WTC11 (cell line): ENCODE measurements around the gene ZNF799. TPM values are rescaled to one million over a fixed set of nuclear protein-coding genes. Genes with fewer than 3 reads are reported as not detected.

ENCODE experiments used
- AFF4 ChIP-seq: sonication (generic); formaldehyde crosslinking; IDR thresholded peaks from 2 replicates; pipeline ENCODE4 v1.8.1; 2023; ENCODE audit warnings: mild to moderate bottlenecking, missing genetic modification reagents, borderline replicate concordance
- ATF6 ChIP-seq: sonication (generic); formaldehyde crosslinking; IDR thresholded peaks from 2 replicates; pipeline ENCODE4 v1.8.1; 2023; ENCODE audit warnings: mild to moderate bottlenecking, missing genetic modification reagents
- E2F5 ChIP-seq: sonication (generic); formaldehyde crosslinking; IDR thresholded peaks from 2 replicates; pipeline ENCODE4 v1.8.1; 2022; ENCODE audit warnings: mild to moderate bottlenecking, moderate library complexity, missing genetic modification reagents
- ERG ChIP-seq: fragments of 250-450 bp; sonication (Bioruptor Pico); IDR thresholded peaks from 2 replicates; pipeline ENCODE4 v1.8.0; 2021; ENCODE audit warnings: mild to moderate bottlenecking
- FOXP1 ChIP-seq: sonication (generic); formaldehyde crosslinking; IDR thresholded peaks from 2 replicates; pipeline ENCODE4 v1.8.0; 2022; ENCODE audit warnings: missing genetic modification reagents, mild to moderate bottlenecking, moderate library complexity, borderline replicate concordance
- GABPB1 ChIP-seq: sonication (generic); formaldehyde crosslinking; IDR thresholded peaks from 2 replicates; pipeline ENCODE4 v1.8.1; 2023; ENCODE audit warnings: mild to moderate bottlenecking, missing genetic modification reagents
- MXD4 ChIP-seq: fragments of 250-450 bp; sonication (Bioruptor Pico); IDR thresholded peaks from 2 replicates; pipeline ENCODE4 v1.8.0; 2021; ENCODE audit warnings: mild to moderate bottlenecking, moderate library complexity, borderline replicate concordance
- NFE2L1 ChIP-seq: sonication (generic); formaldehyde crosslinking; IDR thresholded peaks from 2 replicates; pipeline ENCODE4 v1.8.1; 2023; ENCODE audit warnings: missing genetic modification reagents
- PRDM15 ChIP-seq: sonication (generic); formaldehyde crosslinking; IDR thresholded peaks from 2 replicates; pipeline ENCODE4 v1.8.0; 2022; ENCODE audit warnings: missing genetic modification reagents
- PREB ChIP-seq: sonication (generic); formaldehyde crosslinking; IDR thresholded peaks from 2 replicates; pipeline ENCODE4 v1.8.1; 2022; ENCODE audit warnings: mild to moderate bottlenecking, missing genetic modification reagents, moderate library complexity, borderline replicate concordance
- RELA ChIP-seq: sonication (generic); formaldehyde crosslinking; IDR thresholded peaks from 2 replicates; pipeline ENCODE4 v1.8.1; 2022; ENCODE audit warnings: missing genetic modification reagents, mild to moderate bottlenecking, borderline replicate concordance
- ZNF281 ChIP-seq: sonication (generic); formaldehyde crosslinking; IDR thresholded peaks from 2 replicates; pipeline ENCODE4 v1.8.0; 2023; ENCODE audit warnings: mild to moderate bottlenecking, missing genetic modification reagents
- ZNF416 ChIP-seq: fragments of 250-450 bp; sonication (Bioruptor Pico); IDR thresholded peaks from 2 replicates; pipeline ENCODE4 v1.9.0; 2021; ENCODE audit warnings: mild to moderate bottlenecking, inconsistent platforms
- ZNF425 ChIP-seq: fragments of 250-450 bp; sonication (Bioruptor Pico); conservative IDR thresholded peaks from 2 replicates; pipeline ENCODE4 v1.9.0; 2021; ENCODE audit warnings: mild to moderate bottlenecking
- ZNF671 ChIP-seq: fragments of 250-450 bp; sonication (Bioruptor Pico); IDR thresholded peaks from 2 replicates; pipeline ENCODE4 v1.8.0; 2021; ENCODE audit warnings: mild to moderate bottlenecking
- total RNA-seq: library from RNA; stranded (reverse); gene quantifications from 3 replicates; pipeline ENCODE4 v1.2.3, GENCODE V29; 2021

Gene ZNF799
- total RNA-seq, 1 experiment from 2014 or later: 3.7 TPM

GRCh38 chr19:12400633-12401502 lies at the start of gene ZNF799 (continued):
- TF ChIP-seq ATF6 (CRISPR knock-in tag): no peak
- TF ChIP-seq MXD4 (CRISPR knock-in tag): no peak
- peak; percentile 38 for TF ChIP-seq GABPB1 (CRISPR knock-in tag)
- no peak for TF ChIP-seq PRDM15 (CRISPR knock-in tag)
- no peak for TF ChIP-seq RELA (CRISPR knock-in tag)
- no peak for TF ChIP-seq AFF4
- peak; percentile 59; the same call in 1 of the 2 replicates for TF ChIP-seq E2F5 (CRISPR knock-in tag)
- no peak for TF ChIP-seq ZNF416 (CRISPR knock-in tag)
- no peak for TF ChIP-seq NFE2L1 (CRISPR knock-in tag)
- no peak for TF ChIP-seq ZNF671 (CRISPR knock-in tag)
- no peak for TF ChIP-seq ZNF425
- TF ChIP-seq FOXP1 (CRISPR knock-in tag): 0 out of 2 replicates have a peak, but pooled peaks have one; percentile 44
- TF ChIP-seq ZNF281 (CRISPR knock-in tag): no peak
- TF ChIP-seq PREB: no peak
- no peak for TF ChIP-seq ERG
